H1 (cell line): Measurements from ENCODE around the gene CAPN9. TPM values are rescaled to one million over a fixed set of nuclear protein-coding genes. Genes with fewer than 3 reads are reported as not detected.

Source experiments
- ATF3 ChIP-seq: IDR thresholded peaks from 2 replicates; pipeline ENCODE4 v1.6.1; 2011; ENCODE audit warnings: low read depth, mild to moderate bottlenecking, low read length; ENCODE audit not compliant: insufficient read depth
- BCL11A ChIP-seq, 2 experiments: IDR thresholded peaks; one replicate each; pipeline ENCODE4 v1.6.1; 2011; ENCODE audit warnings: low read depth in 2 of 2, low read length in 2 of 2, mild to moderate bottlenecking in 2 of 2
- CBX8 ChIP-seq: fragments of 300-800, 300-1000 bp; sonication (generic); IDR thresholded peaks from 2 replicates; pipeline ENCODE4 v1.7.1; 2016; ENCODE audit warnings: low read depth, low read length, borderline replicate concordance
- ZNF274 ChIP-seq: IDR thresholded peaks from 2 replicates; pipeline ENCODE4 v1.7.0; 2012; ENCODE audit warnings: low read length, borderline replicate concordance; ENCODE audit errors: extremely low read depth
- polyA plus RNA-seq, 7 experiments: library from polyadenylated mRNA; depleted of rRNA in 3 of 7; stranded (reverse) in 5 of 7; unstranded in 2 of 7; fragments of >200 nt in 5 of 7; fragments of 200-250 nt in 2 of 7; gene quantifications; 1 replicate in 5 of 7; 2 replicates in 1 of 7; 4 replicates in 1 of 7; pipeline versions ENCODE4 v1.2.1 to v1.2.3, GENCODE V29; 2011 to 2013; ENCODE audit warnings: missing spikeins in 2 of 7, mixed read lengths in 2 of 7
- total RNA-seq: library from RNA; stranded (reverse); fragmentation: NEBNext Ultra II Directional; extraction: Animal tissue kit (Norgen Biotek cat#: 25700); gene quantifications from 2 replicates; pipeline ENCODE4 v1.2.1, GENCODE V29; 2021

CAPN9 gene
- total and polyA plus RNA-seq, 2 of the 8 experiments (the other 6 are each of a cell fraction or from before 2014, with no cell fraction given): 0.22 to 0.76 TPM

- TF ChIP-seq ATF3 (no peak), ZNF274 (no peak), BCL11A (IDR thresholded peaks at IDR 0.05; ENCODE audit: low read depth in 2 of 2, low read length in 2 of 2) (no peak), CBX8 (no peak)
These were observed 78.6 kb downstream of the CAPN9 start (continued) for GRCh38 chr1:230825761-230826160.
